GM19043 (cell line): Measurements from ENCODE around the gene LBR.
"Not testable (repeated sequence)": the region's sequence is repeated elsewhere in the genome, so short reads cannot be mapped to it uniquely, and the experiment has no call there.

Source experiments
- ATAC-seq: cut with Tn5 transposase; IDR thresholded peaks from one replicate; pipeline ENCODE4 v1.9.1; 2021; ENCODE audit warnings: low read depth; ENCODE audit not compliant: unreplicated experiment

Gene LBR

DNA sequence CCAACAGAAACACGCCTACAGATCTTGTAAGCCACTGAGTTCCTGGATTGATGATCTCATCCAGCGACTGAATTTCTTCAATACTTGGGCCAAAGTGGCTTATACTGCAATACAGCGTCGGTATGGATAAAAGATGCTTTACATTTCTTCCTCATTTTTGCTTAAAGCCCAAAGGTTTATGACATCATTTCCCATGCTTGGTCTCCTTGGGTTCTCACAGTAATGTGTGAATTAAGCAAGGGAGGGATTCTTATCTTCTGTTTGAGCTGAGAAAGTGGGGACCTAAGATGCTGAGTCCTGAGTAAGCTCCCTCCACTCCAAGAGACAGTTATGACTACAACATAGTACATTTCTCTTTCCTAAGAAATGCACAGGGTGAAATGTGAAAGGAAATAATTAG is 39.5 kb downstream of the LBR start:
- no peak for ATAC-seq

DNA sequence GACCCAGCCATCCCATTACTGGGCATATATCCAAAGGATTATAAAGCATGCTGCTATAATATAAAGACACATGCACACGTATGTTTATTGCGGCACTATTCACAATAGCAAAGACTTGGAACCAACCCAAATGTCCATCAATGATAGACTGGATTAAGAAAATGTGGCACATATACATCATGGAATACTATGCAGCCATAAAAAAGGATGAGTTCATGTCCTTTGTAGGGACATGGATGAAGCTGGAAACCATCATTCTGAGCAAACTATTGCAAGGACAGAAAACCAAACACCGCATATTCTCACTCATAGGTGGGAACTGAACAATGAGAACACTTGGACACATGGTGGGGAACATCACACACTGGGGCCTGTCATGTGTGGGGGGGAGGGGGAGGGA is 41.0 kb downstream of the LBR start:
- ATAC-seq: not testable (repeated sequence)

DNA sequence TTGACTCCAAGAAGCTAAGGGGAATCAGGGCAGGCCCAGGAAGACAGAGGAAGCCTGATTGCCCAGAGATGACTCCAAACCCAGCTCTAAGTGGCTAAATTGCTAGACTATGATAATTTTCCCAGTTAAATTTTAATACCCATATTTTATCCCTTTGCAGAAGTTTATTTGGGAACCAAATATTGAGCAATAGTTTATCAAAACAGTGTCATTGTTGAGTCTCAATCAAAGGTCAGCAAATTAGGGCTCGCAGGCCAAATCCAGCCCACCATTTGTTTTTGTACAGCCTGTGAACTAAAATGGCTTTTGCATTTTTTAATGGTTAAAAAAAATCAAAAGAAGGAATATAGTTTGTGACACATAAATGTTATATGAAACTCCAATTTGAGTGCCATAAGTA is 47.1 kb downstream of the LBR start:
- ATAC-seq: no peak

DNA sequence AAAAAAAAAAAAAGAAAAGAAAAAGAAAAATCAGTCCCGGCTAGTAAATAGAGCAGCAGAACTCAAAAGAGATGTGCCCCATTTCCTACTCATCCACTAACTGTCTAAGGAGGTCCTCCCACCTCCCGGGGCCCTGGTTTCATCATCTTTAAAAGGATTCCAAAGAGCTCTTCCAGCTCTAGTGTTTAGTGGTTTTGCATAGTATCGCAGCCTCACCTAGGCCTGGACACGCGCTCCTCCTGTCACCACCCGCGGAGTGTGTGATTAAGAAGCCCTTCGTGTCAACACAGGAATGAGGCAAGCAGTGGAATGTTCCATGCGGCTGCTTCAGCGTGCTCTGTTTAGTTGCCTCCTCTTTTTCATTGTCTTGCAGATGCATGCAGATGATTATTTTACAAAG is 49.0 kb downstream of the LBR start:
- ATAC-seq: no peak

DNA sequence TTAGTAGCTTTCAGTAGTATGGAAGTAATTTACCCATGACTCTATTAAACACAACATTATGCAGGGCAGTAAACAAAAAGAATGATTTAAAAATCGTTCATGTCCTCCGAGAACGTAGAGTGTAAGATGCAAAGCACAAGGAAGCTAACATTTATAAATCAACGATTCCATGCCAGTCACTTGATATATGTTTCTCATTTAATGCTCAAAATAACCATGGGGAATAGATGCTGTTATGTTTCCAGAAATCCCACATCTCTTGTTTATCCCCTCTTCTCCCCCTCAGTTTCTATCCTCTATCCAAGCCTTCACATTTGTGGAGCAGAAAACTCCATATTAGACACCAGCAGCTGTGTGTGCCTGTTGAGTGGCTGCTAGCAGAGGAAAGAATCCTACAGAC is 52.8 kb downstream of the LBR start:
- no peak for ATAC-seq

DNA sequence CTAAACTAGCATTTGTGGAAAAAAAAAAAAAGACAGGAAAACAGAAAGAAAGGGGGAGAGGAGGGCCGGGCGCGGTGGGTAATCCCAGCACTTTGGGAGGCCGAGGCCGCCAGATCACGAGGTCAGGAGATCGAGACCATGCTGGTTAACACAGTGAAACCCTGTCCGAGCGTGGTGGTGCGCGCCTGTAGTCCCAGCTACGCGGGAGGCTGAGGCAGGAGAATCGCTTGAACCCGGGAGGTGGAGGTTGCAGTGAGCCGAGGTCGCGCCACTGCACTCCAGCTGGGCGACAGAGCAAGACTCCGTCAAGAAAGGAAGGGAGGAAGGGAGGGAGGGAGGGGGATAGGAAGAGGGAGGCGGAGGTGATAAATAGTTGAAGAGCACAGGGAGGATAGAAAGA is 54.7 kb downstream of the LBR start:
- no peak for ATAC-seq

DNA sequence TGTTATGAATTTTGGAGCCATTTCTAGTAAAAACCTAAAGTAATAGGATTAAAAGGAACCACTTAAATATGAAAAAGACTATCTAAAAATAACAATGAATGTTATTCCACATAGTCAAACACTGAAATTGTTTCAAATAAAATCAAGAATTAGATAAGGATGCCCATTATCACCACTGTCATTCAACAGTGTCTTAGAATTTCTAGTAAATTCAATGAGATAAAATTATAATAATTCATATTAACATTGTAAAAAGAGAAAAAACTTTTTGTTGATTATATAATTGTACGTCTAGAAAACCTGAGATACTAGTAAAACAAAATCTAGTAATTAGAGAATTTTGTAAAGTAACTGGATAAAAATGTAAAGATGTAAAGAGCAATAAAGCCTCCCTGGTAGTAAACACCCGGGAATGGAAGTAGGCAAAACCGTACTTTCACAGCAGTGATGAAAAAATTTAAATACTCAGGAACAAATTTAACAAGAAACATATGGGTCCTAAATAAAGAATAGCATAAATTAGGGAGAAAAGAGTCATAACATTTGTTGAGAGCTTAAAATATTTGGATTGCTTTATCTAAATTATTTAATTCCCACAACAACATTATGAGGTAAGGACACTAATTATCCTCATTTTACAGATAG is 56.4 kb downstream of the LBR start:
- no peak for ATAC-seq

DNA sequence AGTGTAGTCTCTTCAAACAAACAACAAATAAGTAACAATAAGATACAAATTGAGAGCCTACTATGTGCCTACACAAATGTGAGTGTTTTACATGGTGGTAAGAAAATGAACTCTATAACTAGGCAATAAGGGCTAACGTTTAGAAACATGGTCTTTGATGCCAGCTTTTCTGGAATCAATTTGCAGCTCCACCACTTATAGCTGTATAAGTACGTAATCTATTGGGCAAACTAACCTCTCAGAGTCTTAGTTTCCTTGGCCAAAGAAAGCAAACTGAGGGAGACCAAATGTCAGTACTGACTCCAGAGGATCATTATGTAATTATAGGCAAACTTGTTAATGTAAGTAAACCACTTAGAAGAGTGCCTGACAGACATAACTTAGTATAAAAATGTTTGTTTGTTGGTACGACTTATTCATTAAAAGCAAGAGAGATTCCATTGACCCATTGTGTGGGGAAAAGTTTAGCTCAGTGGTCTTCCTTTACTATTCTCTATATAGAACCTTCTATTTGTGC is 59.7 kb downstream of the LBR start:
- ATAC-seq: no peak

DNA sequence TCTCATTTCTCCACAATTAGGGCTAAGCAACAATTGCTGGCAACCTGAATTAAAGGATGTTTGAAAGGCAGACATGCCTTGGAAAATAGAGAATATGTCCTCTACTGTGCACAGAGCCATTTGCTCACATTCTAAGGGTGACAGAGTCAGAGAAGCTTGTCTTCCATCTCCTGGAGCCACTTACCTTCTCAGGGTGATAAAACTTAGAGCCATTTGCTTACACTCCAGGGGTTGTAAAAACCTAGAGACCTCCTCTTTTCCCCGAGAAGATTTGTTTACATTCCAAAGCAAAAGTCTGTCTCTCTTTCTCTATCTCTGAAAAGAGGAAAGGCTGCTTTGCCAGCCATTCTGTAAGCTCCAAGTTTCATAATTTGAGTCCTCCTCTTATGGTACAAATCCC is 61.3 kb downstream of the LBR start:
- no peak for ATAC-seq

DNA sequence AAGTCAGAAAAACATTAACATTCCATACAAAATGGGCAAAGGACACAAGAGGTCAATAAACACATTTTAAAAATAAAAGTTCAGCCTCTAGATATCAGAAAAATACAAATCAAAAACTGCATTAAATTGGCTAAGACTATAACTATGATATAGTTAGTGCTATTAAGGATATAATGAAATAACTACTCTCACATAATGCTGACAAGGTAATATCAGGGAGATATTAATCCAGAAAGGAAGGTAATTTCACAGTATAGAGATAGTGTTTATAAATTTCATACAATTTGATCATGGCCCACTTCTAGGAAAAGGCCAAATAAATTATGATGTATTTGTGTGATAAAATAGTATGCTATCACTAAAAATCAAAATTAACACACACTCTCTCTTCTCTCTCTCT is 61.8 kb downstream of the LBR start:
- ATAC-seq: no peak

DNA sequence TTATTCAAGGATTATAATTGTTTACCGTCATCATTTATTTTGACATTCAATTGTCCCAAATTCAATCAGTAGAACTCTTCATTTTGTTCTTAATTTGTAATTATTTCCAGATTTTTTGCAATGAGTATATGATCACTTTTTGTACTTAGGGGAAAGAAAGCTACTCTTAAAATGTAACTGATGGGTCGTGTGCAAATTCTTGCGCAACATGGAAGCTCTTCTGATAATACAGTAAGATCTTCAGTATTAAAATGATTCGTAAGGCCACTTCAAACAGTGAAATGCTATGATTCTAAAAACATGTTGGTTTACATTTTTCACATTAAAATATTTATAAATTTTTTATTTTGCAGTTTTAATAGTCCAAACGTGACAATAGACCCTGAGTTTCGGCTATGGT is 63.4 kb downstream of the LBR start:
- no peak for ATAC-seq

DNA sequence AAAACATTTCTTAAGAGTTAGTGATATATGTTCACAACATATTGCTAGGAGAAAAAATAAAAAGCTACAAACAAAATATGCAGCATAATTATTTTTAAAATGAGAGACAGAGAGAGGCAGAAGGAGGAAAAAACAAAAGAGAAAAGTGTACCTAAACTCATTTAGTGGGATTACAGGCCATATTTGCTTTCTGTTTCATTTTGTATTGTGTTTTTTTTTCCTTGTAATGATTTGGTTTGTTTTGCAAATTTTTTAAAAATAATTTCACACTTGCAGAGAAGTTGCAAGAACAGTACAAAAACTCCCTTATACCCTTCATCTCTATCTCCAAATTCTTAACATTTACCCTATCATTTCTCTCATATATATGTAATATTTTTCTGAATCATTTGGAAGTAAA is 65.0 kb downstream of the LBR start:
- ATAC-seq: no peak

DNA sequence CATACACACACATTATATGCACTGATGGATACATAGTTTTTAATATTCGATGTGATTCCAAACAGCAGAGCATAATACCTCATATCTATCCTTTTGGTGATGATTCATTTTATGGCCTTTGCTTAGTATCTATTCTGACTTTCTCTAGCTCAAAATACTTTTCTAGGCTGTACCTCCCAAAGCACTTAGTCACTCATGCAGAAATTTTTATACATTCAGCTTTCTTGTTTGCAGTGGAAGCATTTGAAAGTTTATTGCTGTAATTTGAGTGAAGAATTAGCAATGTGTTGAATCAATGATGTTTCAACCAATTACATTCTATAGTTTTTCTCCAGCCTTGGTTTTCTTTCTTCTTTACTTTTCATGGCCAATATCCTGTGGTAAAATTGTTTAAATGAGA is 66.7 kb downstream of the LBR start:
- ATAC-seq: no peak

DNA sequence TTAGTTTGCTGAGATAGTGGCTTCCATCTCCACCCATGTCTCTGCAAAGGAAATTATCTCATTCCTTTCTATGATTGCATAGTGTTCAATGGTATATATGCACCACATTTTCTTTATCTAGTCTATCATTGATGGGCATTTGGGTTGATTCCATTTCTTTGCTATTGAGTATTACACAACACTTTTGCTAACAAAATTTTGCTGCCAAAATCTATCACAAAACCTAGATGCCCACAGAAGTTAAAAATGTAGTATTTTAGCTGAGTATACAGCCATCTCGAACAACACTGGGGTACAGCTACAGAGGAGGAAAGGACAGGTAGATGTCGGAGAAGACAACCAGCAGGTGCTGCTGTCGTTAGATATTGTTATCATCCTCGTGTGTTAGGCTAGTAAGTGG is 67.7 kb downstream of the LBR start:
- no peak for ATAC-seq

DNA sequence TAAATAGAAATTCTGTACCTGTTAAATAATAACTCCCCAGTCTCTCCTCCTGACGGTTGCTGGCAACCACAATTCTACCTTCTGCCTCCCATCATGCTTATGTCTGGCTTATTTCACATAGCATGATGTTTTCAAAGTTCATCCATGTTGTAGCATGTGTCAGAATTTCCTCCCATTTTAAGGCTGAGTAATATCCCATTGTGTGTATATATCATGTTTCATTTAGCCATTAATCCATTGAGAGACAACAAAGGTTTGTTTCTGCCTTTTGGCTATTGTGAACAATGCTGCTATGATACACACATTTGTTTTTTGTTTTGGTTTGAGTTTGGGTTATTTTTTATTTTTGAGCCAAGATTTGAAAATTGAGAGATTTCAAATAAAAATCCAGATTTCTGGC is 72.0 kb downstream of the LBR start:
- no peak for ATAC-seq

DNA sequence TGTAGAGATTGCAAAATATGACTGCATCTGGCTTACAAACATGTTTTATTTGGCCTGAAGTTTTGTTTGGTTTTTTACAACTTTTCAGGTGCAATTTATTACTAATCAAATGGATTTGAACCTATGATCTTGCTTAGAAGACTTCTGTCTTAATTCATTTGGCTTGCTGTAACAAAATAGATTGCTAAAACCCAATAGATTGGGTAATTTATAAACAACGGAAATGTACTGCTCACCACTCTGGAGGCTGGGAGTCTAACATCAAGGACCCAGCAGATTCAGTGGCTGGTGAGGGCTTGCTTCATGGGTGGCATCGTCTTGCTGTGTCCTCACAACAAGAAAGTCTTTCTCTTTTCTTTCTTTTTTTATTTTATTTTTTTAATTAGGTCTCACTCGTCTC is 72.9 kb downstream of the LBR start:
- ATAC-seq: no peak
